HG03045 (cell line): ENCODE results near the gene AURKA.
"Not testable (repeated sequence)": the region's sequence is repeated elsewhere in the genome, so short reads cannot be mapped to it uniquely, and the experiment has no call there.

ENCODE experiments used
- ATAC-seq: cut with Tn5 transposase; IDR thresholded peaks from one replicate; pipeline ENCODE4 v1.9.1; 2021; ENCODE audit warnings: mild to moderate bottlenecking, moderate library complexity; ENCODE audit not compliant: unreplicated experiment

Gene AURKA

DNA sequence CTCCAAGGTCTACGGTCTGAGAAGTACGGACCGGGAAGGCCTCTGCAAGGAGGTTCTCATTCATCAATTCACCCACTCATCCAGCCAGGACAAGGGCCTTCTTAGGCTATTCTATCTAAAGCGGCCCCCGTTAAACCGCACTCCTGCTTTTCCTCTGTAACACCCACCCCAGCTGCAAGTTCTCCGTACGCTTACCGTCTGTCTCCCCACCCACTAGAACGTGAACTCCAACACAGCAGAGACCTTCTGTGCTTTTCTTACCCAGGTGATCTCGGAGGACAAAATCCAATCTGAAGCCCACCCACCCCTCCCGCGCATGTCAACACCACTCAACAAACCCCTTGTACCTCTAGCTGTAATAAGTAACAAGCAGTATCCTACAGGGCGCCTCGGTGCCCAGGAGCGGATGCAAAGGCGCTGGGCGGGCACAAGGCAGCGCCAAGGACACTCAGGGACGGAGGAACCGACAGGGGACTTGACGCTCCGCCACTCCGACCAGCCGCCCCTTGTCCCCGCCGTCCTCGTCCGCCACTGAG, 351 bp downstream of the AURKA start:
- ATAC-seq: peak; percentile 42

DNA sequence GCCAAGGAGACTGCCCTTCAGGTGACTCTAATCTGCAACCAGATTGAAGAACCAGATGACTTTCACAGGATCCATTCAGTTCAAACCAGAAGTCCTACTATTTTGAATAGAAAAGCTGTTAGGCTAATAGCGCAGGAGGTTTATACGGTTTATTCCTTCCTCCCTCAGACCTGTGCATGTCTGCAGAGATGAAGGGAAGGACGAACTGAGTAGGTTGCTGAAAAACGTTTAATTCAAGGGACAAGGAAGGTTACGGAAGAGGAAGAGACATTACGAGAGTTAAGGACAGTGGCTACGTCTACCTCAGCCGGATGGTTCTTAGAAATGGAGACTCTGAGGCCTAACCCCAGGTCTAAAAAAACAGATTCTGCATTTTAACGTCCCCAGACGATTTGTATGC, 978 bp downstream of the AURKA start:
- no peak for ATAC-seq

- not testable (repeated sequence) for ATAC-seq
Observed at GRCh38 chr20:56390396-56390795, 1.6 kb downstream of the AURKA start.

GRCh38 chr20:56389807-56390206, 2.2 kb downstream of the AURKA start:
- no peak for ATAC-seq

DNA sequence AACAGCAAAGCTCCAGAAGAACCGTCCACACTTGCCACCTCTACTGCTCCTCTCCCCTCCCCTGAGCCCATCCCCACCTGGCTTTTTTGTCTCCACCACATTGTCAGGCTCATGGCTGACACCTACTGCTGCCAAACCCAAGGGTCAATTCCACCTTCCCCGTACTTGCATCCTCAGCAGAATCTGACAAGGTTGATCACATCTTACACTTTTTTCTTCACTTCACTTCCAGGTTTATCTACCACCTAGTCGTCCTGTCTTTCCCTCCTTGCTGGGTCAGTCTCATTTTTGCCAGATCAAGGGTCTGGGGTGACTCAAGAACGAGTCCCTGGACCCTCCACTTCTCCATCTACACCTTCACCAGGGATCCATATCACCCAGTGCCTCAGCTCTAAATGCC, 3.1 kb downstream of the AURKA start:
- no peak for ATAC-seq

GRCh38 chr20:56386219-56386618, 5.8 kb downstream of the AURKA start:
- ATAC-seq: no peak

DNA sequence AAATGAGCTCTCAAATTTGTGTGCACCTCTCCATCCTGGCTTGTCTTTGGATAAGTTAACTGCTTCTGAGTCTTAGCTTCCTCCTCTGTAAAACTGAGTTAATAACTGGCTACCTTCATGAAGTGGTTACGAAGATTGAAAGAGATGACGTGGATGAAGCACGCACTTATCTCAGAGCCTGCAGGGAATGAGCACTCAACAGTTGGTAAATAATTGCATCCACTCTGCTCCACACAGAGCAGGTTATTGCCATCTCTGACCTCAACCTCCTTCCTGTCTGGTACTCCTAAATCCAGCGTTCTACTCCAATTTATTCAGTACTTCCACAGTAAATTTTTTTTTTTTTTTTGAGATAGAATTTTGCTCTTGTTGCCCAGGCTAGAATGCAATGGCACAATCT, 6.9 kb downstream of the AURKA start:
- no peak for ATAC-seq

DNA sequence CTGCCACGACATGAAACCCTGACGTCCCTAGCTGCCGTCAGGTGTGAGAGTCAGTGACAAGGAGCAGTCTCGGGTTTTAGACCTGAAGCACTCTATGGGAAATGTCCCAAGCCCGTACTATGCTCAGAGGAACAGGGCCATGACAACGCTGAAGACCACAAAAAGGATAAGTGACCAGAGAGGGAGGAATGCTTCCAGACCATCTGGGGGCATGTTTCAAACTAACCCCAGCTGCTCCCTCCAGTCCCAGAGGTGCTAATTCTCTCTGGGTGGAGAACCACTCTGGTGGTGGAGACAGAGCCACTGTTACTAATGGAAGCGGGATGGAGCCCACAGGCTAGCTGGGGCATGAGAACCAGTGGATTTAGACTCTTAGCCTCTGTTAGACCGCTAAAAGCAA, 8.7 kb downstream of the AURKA start:
- ATAC-seq: no peak

DNA sequence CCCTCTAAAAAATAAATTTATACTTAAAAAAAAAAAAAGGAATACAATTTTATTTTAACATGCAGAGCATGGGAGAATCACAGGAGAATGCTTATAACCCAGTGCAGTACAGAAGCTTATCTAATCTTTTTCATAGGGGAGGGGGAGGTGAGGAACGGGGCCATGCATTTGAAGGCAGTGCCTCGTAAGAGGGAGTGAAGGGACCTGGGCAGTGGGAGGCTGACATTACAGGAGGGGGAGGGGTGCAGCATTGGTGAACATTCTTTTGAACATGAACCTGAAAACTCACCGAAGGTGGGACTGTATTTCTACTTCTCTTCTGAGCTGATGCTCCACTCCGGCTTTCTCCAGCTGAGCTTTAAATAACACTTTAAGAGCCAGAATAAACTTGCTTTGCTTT, 9.3 kb downstream of the AURKA start:
- no peak for ATAC-seq

DNA sequence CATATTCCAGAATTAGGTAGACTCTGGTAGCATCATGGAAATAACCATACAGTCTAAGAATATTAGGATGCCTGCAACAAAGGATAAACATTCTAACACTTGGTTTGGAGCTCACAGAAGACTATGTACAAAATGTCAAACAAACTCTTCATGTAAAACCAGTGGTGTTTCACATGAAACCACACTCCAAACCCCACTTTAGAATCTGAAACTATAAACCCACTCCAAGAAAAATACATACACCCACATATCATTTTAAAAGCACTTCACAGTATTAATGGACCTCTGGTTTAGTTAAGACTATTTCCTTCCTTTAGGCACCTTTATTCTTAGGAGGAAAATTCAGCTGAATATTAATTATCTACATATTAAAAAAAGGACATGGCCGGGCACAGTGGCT, 10.5 kb downstream of the AURKA start:
- no peak for ATAC-seq

GRCh38 chr20:56380375-56380774, 11.6 kb downstream of the AURKA start:
- ATAC-seq: no peak

DNA sequence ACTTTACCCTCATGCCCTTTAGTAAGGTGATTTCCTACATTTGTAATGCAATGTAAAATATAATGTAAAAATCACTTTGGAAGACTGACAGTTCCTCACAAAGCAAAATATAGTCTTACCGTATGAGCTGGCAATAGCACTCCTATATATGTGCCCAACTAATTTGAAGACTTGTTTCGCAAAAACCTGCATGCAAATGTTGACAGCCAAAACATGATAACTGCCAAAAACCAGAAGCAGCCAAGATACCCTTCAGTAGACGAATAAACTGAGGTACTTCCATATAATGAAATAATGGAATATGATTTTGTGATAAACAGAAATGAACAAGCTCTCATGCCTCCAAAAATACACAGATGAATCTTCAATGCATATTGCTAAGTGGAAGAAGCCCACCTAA, 13.6 kb downstream of the AURKA start:
- ATAC-seq: no peak

GRCh38 chr20:56376331-56376730, 15.7 kb downstream of the AURKA start:
- no peak for ATAC-seq

GRCh38 chr20:56373942-56374341, 18.1 kb downstream of the AURKA start:
- ATAC-seq: no peak

- ATAC-seq: no peak
Observed at GRCh38 chr20:56372850-56373249, 19.2 kb downstream of the AURKA start.

DNA sequence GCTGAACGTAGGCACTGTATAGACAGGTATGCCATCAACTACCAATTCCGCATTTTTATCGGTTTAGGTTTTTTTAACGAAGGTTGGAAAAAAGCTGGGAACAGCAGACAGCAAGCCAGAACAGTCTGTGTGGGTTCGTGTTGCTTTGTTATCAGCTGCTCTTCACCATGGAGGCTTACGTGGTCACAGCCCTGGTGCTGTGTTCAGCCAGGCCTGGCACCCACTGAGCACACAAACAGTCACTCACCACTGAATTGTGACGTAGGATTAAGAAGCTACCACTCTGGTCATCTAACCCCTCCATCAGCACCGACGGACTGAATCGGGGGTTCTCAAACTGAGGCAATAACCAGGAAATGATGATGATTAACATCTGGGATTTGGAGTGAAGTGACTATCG, 20.0 kb downstream of the AURKA start:
- ATAC-seq: no peak

GRCh38 chr20:56369179-56369578, 22.8 kb downstream of the AURKA start:
- ATAC-seq: no peak

DNA sequence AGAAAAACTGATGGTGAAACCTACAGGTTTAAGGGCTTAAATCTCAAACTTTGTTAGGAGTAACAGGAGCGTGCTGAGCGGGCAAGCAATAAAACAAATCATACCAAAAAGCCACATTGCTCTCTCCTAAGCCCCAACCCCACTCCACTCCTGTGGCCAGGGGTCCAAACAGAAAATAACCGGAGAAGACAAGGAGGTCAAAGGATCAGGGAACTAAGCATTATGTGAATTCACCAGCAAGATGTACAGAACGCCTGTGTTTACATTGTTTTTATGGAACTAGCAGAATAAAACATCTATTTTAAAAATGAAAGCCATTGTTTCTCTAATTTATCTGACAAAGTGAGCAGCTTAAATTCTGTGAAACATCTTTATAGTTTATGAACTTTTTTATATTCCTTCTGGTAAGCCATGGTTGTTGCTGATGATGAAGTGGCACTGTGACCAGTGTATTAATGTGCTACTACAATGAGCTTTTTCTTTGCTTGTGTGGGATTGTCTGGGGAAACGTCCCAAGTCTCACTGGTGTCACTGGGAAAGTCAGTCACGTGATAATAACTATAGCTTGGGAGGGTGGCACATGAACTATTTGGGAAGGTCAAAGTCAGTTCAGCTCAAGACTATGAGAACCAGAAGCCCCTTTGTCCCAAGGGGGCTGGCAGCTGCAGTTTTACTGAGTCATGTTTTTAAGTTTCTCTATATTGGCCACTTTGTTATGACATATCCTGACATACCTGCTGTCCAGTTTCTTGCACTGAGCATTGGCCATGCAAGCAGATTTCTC, 23.5 kb downstream of the AURKA start:
- no peak for ATAC-seq

GRCh38 chr20:56363491-56363890, 28.5 kb downstream of the AURKA start:
- ATAC-seq: no peak

DNA sequence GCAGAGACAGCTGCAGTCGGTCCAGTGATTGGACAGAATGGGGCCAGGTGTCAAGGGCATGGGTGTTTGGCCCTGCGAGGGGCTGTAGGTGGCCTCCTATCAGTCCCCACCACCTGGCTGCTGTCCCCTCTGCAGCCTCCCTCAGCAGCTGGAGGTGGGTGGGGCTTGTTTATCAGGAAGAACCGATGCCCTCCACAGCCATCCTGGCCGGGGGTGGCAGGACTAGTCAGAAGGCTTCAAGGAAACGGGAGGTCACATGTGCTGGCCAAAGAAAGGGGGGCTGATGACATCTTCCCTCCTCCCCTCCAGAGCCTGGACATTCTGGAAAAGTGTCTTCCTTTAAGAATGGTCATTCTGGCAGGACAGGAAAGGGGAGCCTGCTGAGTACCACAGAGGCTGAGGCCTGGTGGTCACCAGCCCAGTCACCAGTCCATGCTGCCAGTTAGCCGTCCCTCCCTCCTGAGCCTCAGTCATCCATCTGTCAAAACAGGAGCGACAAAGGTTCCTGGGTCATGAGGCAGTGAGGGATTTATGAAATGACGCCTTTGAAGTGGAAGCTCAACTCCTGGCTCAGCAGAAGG, 29.1 kb downstream of the AURKA start:
- no peak for ATAC-seq

DNA sequence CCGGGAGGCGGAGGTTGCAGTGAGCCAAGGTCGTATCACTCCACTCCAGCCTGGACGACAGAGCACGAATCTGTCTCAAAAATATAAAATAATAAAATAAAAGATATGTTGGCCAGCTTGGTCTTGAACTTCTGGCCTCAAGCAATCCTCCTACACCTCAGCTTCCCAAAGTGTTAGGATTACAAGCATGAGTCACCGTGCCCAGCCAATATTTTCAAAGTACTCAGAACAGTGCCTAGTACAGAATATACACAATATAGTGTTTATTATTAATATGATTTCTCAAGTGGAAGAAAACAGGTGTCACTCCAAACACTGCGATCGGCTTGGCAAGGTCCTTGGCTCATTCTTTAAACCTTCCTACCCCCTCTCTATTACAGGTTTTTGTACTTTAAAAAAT, 30.1 kb downstream of the AURKA start:
- ATAC-seq: no peak

- ATAC-seq: no peak
Observed at GRCh38 chr20:56360908-56361205, 31.2 kb downstream of the AURKA start.
